Suppressor macrophage treated with lipopolysaccharide for 4 hours (primary cell): ENCODE measurements around the gene APBA2.
"Not testable (repeated sequence)": the region's sequence is repeated elsewhere in the genome, so short reads cannot be mapped to it uniquely, and the experiment has no call there.

Experiments used
- DNase-seq: peaks from one replicate; pipeline ENCODE4 v3.0.0-alpha.2; 2020

Gene APBA2

GRCh38 chr15:28885630-28886430 is at the start of gene APBA2:
APBA2 (plus strand) TSS chr15:28885974; CDS start chr15:29053885, 167,911 bp downstream.
- no peak for DNase-seq

DNA sequence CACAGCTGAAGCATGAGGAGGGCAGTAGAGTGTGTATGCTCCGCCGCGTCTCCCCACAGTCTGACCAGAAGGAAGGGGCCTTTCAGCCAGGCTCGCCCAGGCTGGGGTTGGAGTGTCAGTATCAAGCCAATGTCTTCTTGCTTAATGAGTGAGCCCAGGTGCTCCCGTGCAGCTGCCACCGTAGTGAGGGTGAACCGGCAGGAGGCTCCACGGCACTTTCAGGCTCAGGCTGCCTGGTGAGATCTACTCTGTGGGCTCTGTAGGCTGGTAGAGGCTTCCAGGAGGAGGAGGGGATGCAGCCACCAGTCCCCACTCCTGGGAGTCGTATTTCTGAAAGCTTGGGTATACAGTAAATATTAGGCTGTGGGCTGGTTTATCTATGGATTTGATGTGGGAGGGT is 45.5 kb upstream of the APBA2 start:
- DNase-seq = not testable (repeated sequence)

GRCh38 chr15:28842210-28842609 is 43.6 kb upstream of the APBA2 start:
- DNase-seq = not testable (repeated sequence)

DNA sequence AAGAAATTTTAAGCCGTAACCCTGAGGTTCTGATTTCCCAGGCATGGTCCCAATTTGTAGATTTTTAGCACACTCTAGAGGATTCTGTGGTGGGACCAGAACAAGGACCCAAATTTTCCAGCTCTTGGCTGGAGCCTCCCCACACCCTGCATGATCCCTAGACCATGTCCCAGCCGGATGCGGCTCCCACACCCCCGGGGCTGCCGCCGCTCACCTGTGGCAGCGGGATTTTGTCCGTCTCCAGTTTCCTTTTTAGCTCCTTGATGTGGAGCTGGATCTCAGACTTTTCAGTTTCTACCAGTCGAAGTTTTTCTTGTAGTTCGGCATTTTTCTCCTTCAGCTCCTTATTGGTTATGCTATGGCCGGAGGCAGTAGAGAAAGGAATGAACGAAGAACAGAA is 42.3 kb upstream of the APBA2 start:
- DNase-seq = not testable (repeated sequence)

DNA sequence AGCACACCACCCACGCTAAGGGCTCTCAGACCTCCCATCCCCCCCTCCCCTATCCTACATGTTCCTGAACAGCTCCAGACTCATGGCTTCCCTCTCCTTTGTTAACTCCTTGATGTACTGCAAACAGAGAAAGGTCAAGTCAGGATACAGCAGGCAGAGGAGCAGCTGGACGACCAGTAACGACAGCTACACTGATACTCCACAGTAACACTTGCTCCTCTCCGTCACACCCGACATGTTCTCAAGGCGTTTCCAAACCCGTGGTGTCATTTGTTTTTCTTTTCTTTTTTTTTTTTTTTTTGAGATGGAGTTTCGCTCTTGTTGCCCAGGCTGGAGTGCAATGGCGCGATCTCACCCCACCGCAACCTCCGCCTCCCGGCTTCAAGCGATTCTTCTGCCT is 41.6 kb upstream of the APBA2 start:
- not testable (repeated sequence) for DNase-seq

GRCh38 chr15:28847247-28847646 is 38.5 kb upstream of the APBA2 start:
- DNase-seq = not testable (repeated sequence)

- DNase-seq = not testable (repeated sequence)
These were observed 37.8 kb upstream of the APBA2 start for GRCh38 chr15:28847959-28848358.

DNA sequence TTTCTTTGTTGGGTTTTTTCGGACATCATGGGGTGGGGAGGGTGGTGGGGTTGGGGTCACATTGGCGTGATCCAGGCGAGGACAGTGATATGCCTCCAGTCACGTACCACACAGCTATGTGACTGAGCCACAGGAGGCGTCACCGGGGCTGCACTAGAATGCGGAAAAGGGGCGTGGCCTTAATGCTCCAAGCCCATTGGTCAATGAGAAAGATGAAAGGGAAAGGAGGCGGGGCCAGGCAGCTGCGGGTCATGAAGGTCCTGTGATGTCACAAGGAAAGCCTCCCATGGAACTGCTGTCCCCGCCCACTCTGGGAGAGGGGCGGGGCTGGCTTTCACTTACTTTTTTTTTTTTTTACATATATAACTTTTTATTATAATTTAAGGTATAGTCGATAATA is 37.3 kb upstream of the APBA2 start, which contains the start of gene GOLGA6L7:
GOLGA6L7 (minus strand) TSS at position 124 of the 400 bp plus-strand sequence; CDS start at position 29, 95 bp downstream.
- DNase-seq = not testable (repeated sequence)

- DNase-seq = not testable (repeated sequence)
These were observed 36.5 kb upstream of the APBA2 start for GRCh38 chr15:28849271-28849670.

- DNase-seq = not testable (repeated sequence)
These were observed 36.0 kb upstream of the APBA2 start for GRCh38 chr15:28849766-28850165.

- DNase-seq = not testable (repeated sequence)
These were observed 32.1 kb upstream of the APBA2 start for GRCh38 chr15:28853654-28854053.

- DNase-seq = not testable (repeated sequence)
These were observed 31.2 kb upstream of the APBA2 start for GRCh38 chr15:28854578-28854977.

- DNase-seq = peak; percentile 77
These were observed 24.7 kb upstream of the APBA2 start for GRCh38 chr15:28861031-28861534.

- DNase-seq = peak; percentile 25
These were observed 24.0 kb upstream of the APBA2 start for GRCh38 chr15:28861589-28862293.

DNA sequence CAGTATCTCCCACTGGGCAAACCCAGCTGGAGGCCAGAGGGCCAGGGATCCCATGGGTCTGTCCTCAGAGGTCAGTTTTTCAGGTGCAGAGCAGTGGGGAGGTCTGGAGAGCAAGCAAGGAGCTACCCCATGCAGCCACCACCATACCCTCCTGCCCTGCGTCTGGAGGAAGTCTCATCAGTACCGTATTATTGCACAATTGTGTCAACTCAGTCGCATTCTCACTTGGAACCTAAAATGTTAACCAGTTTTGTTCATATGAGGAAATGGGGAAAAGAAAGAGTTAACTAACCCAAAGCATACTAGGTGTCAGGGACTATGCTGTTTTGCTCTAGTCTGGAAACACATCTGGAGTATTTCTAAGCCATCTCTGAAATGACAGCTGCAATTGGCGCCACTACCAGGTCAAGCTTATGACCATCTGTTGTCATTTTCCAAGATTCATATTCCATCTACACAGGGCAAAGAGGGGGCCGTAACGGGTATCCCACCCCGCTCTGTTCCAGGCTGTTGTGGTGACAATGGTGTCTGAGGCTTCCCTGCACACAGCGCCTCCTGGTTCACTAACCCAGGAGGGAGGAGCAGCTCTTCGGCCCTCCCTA is 16.9 kb upstream of the APBA2 start:
- no peak for DNase-seq

- DNase-seq = no peak
These were observed 14.6 kb upstream of the APBA2 start for GRCh38 chr15:28871168-28871567.

GRCh38 chr15:28873006-28873405 is 12.8 kb upstream of the APBA2 start:
- DNase-seq = no peak

- DNase-seq = no peak
These were observed 12.1 kb upstream of the APBA2 start for GRCh38 chr15:28873585-28874190.

GRCh38 chr15:28875461-28876000 is 10.2 kb upstream of the APBA2 start:
- DNase-seq = no peak

DNA sequence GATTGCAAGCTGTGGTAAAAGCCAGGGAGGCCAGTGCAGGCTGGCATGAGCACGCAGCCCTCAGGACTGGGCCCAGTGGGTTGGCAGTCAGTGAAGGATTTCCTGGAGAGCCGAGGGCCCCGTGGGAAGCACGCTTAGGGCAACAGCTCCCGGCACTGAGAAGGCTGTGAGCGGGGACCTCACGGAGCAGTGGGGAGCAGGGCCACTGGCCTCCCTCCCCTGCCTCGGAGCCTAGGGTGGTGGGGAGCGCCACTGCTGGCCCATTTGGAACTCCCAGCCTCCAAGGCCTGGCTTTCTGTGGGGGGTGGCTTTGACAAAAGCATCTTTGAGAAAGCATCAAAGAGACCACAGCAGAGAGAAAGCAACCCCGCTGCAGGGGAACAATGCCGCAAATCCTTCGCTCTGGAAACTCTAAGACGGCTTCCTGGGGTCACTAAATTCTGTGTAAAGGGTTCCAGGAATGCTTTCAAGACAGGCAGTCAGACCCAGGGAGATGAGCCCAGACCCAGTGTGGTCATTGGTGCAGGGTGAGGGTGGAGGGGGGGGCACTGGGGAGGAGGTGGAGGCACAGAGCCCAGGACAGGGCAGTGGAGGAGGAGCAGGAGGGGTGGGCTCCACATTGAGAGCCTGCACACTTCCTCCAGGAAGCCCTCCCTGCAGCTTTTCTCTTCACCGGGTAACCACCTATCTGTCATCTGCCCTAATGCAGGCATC is 9.5 kb upstream of the APBA2 start:
- no peak for DNase-seq

GRCh38 chr15:28876845-28877185 is 9.0 kb upstream of the APBA2 start:
- no peak for DNase-seq

GRCh38 chr15:28878209-28878608 is 7.6 kb upstream of the APBA2 start:
- DNase-seq = no peak
